ENCODE results near the gene UQCR10.

Gene UQCR10

GRCh38 chr22:29767171-29768051, at the start of gene UQCR10:
TSS of gene UQCR10 (plus strand) at chr22:29767369. CDS start at chr22:29767399, 30 bp downstream.
- peak; percentile 91 for DNase-seq

- DNase-seq: no peak
Observed at GRCh38 chr22:29717789-29718188, 49.4 kb upstream of the UQCR10 start.

- no peak for DNase-seq
Observed at GRCh38 chr22:29718949-29719898, 47.9 kb upstream of the UQCR10 start.

GRCh38 chr22:29719899-29720645, 47.1 kb upstream of the UQCR10 start, which contains the start of gene CABP7:
TSS of gene CABP7 (plus strand) at chr22:29720003. CDS start at chr22:29720425, 422 bp downstream.
- DNase-seq: no peak

- DNase-seq: no peak
Observed at GRCh38 chr22:29720811-29721323, 46.3 kb upstream of the UQCR10 start.

- no peak for DNase-seq
Observed at GRCh38 chr22:29722151-29722550, 45.0 kb upstream of the UQCR10 start.

GRCh38 chr22:29722587-29722986, 44.6 kb upstream of the UQCR10 start:
- DNase-seq: no peak

GRCh38 chr22:29723766-29724165, 43.4 kb upstream of the UQCR10 start:
- DNase-seq: no peak

- DNase-seq: no peak
Observed at GRCh38 chr22:29724843-29725242, 42.3 kb upstream of the UQCR10 start.

GRCh38 chr22:29726106-29726505, 41.1 kb upstream of the UQCR10 start:
- DNase-seq: no peak

GRCh38 chr22:29726512-29727130, 40.5 kb upstream of the UQCR10 start:
- no peak for DNase-seq

GRCh38 chr22:29727131-29727523, 40.0 kb upstream of the UQCR10 start:
- no peak for DNase-seq

GRCh38 chr22:29729161-29729560, 38.0 kb upstream of the UQCR10 start:
- DNase-seq: no peak

- DNase-seq: no peak
Observed at GRCh38 chr22:29731058-29731850, 35.9 kb upstream of the UQCR10 start.

- no peak for DNase-seq
Observed at GRCh38 chr22:29732883-29733282, 34.3 kb upstream of the UQCR10 start.

- DNase-seq: no peak
Observed at GRCh38 chr22:29733362-29734201, 33.6 kb upstream of the UQCR10 start.

- DNase-seq: no peak
Observed at GRCh38 chr22:29734406-29734805, 32.8 kb upstream of the UQCR10 start.

- DNase-seq: no peak
Observed at GRCh38 chr22:29734838-29735237, 32.3 kb upstream of the UQCR10 start.

- DNase-seq: no peak
Observed at GRCh38 chr22:29735416-29735815, 31.8 kb upstream of the UQCR10 start.
